CD4-positive, CD25-positive, alpha-beta regulatory T cell (primary cell): ENCODE measurements around the gene CDK6. TPM values are rescaled to one million over a fixed set of nuclear protein-coding genes. Genes with fewer than 3 reads are reported as not detected.
A peak's percentile ranks its signal among the peaks of the same experiment; 100 is the strongest.

Experiments used
- ATAC-seq, 2 donors: fragments of 150-1000 bp; cut with Tn5 transposase; one replicate each; pipeline ENCODE4 v1.10.0; 2021; ENCODE audit warnings: low read depth in 2 of 2, moderate number of reproducible peaks in 2 of 2, moderate library complexity in 1 of 2
- DNase-seq, 3 donors: peaks; one replicate each; pipeline versions ENCODE4 v3.0.0 to v3.0.0-alpha.2; 2012 to 2022; ENCODE audit warnings: mixed read lengths in 1 of 3
- H3K27ac ChIP-seq: one replicate; pipeline ENCODE4 v1.7.0; 2013; ENCODE audit warnings: mild to moderate bottlenecking, low read length; ENCODE audit not compliant: insufficient read depth, poor library complexity, severe bottlenecking
- H3K27me3 ChIP-seq: one replicate; pipeline ENCODE4 v1.7.0; 2013; ENCODE audit warnings: low read length; ENCODE audit not compliant: control insufficient read depth, insufficient read depth
- H3K36me3 ChIP-seq: one replicate; pipeline ENCODE4 v1.7.0; 2013; ENCODE audit warnings: mild to moderate bottlenecking, low read length, moderate library complexity; ENCODE audit not compliant: control insufficient read depth, insufficient read depth
- H3K4me1 ChIP-seq: 2 replicates; pipeline ENCODE4 v1.7.0; 2013; ENCODE audit warnings: mild to moderate bottlenecking, low read length; ENCODE audit not compliant: insufficient read depth, control insufficient read depth, poor library complexity, severe bottlenecking
- H3K4me3 ChIP-seq: one replicate; pipeline ENCODE4 v1.7.0; 2013; ENCODE audit warnings: low read depth, mild to moderate bottlenecking, low read length, moderate library complexity
- H3K9me3 ChIP-seq, 2 experiments: 1 replicate in 1 of 2; 2 replicates in 1 of 2; pipeline ENCODE4 v1.7.0; 2013; ENCODE audit warnings: low read length in 2 of 2, mild to moderate bottlenecking in 1 of 2, moderate library complexity in 1 of 2; ENCODE audit not compliant: control insufficient read depth in 2 of 2
- H3K27ac Mint-ChIP-seq, 3 donors: one replicate each; pipeline ENCODE4 v1.8.0; 2020 to 2022; ENCODE audit warnings: mild to moderate bottlenecking in 3 of 3, mixed read lengths in 3 of 3, moderate library complexity in 2 of 3
- H3K27me3 Mint-ChIP-seq: one replicate; pipeline ENCODE4 v1.8.0; 2022; ENCODE audit warnings: mild to moderate bottlenecking, mixed read lengths
- H3K36me3 Mint-ChIP-seq: one replicate; pipeline ENCODE4 v1.8.0; 2020; ENCODE audit warnings: mixed read lengths
- H3K4me1 Mint-ChIP-seq, 4 donors: one replicate each; pipeline ENCODE4 v1.8.0; 2020 to 2022; ENCODE audit warnings: mixed read lengths in 4 of 4, mild to moderate bottlenecking in 1 of 4
- H3K4me3 Mint-ChIP-seq, 4 donors: one replicate each; pipeline ENCODE4 v1.8.0; 2020 to 2022; ENCODE audit warnings: mild to moderate bottlenecking in 4 of 4, mixed read lengths in 4 of 4, moderate library complexity in 3 of 4
- H3K9me3 Mint-ChIP-seq, 7 donors: one replicate each; pipeline ENCODE4 v1.8.0; 2020 to 2022; ENCODE audit warnings: mixed read lengths in 7 of 7, mild to moderate bottlenecking in 3 of 7, moderate library complexity in 2 of 7
- polyA plus RNA-seq, 4 donors: library from polyadenylated mRNA; unstranded; fragments of 300-500 nt; fragmentation: Illumina TruSeq; gene quantifications; one replicate each; pipeline ENCODE4 v1.2.3, GENCODE V29; 2021
- total RNA-seq: library from RNA; stranded (reverse); gene quantifications from one replicate; pipeline ENCODE4 v1.2.3, GENCODE V29; 2022

The CDK6 gene
- total and polyA plus RNA-seq, 5 donors from 2014 or later = 5.5 to 32.6 (median 9.1) TPM

DNA sequence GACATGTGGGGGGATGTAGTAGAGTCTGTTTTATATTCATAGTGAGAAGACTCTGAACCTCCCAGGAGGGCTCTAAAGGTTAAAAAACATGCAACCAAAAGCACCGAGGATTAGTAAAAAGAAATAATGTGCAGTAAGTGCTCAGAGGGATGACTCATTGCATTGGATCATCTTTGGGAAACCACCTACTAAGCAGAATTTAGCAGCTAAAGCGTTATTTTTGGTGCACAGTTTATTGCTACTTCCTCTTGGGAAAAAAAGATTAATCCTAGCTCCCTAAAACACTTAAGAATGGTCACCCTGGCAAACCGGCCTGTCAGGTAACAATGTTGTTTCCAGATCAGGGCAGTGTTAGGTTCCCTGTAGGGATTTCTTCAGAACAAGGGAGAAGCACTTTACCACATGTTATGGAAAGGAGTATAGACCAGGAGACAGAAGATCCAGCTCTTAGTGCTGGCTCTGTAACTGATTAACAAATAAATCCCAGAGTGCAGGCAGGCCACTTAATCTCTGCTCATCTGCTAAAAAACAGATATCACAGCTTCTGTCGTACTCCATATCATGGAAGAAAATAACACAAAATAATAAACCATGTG lies 201.4 kb downstream of the CDK6 start:
- H3K36me3 Mint-ChIP-seq = no peaks in the 10 kb centered on the region
- H3K27ac Mint-ChIP-seq = no peak overlapping the region
- no peak overlapping the region for H3K4me3 Mint-ChIP-seq

DNA sequence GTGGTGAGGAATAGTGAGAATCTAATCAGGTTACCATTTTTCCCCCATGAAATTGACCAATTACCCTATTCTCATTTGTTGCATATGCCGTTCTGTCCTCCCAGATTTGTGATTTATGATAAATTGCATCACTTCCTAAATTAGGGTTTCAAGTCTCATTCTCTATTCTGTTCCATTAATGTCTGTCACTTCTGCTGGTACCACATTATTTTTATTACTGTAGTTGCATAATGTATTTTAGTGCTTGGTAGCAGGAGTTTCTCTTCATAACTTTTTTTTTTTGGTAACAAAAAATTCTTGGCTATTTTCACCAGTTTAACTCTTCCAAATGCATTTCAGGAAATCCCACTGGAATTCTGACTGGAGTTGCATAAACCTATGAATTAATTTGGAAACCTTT lies 202.2 kb downstream of the CDK6 start:
- H3K9me3 Mint-ChIP-seq = peaks cover 0 to 2% (median 0%) of the 10 kb centered on the region in 7 donors
- H3K27ac ChIP-seq = no peak overlapping the region
- H3K4me1 ChIP-seq = peaks cover 18% of the 10 kb centered on the region
- H3K4me1 Mint-ChIP-seq = peaks cover 18 to 43% (median 30%) of the 10 kb centered on the region in 4 donors
- no peaks in the 10 kb centered on the region for H3K27me3 Mint-ChIP-seq
- DNase-seq (no peak), ATAC-seq (no peak)
- no peaks in the 10 kb centered on the region for H3K27me3 ChIP-seq
- no peak overlapping the region for H3K4me3 Mint-ChIP-seq
- H3K36me3 ChIP-seq = no peaks in the 10 kb centered on the region
- H3K9me3 ChIP-seq = peaks cover 3 to 4% of the 10 kb centered on the region in 2 experiments
- no peak overlapping the region for H3K4me3 ChIP-seq
- H3K27ac Mint-ChIP-seq = peak overlapping the region in 1 of 3 donors; percentile 85
- H3K36me3 Mint-ChIP-seq = no peaks in the 10 kb centered on the region

More for the DNA sequence above, 201.4 kb downstream of the CDK6 start:
- no peak for DNase-seq
- ATAC-seq = peak; percentile 20 to 43
- H3K27me3 ChIP-seq = no peaks in the 10 kb centered on the region
- H3K4me3 ChIP-seq = no peak overlapping the region
- Mint-ChIP-seq H3K27me3 (no peaks in the 10 kb centered on the region), H3K9me3 (peaks cover 0 to 2% (median 0%) of the 10 kb centered on the region in 7 donors), H3K4me1 (peaks cover 25 to 51% (median 36%) of the 10 kb centered on the region in 4 donors)
- no peak overlapping the region for H3K27ac ChIP-seq
- peaks cover 25% of the 10 kb centered on the region for H3K4me1 ChIP-seq
- H3K36me3 ChIP-seq = no peaks in the 10 kb centered on the region
- no peaks in the 10 kb centered on the region for H3K9me3 ChIP-seq

DNA sequence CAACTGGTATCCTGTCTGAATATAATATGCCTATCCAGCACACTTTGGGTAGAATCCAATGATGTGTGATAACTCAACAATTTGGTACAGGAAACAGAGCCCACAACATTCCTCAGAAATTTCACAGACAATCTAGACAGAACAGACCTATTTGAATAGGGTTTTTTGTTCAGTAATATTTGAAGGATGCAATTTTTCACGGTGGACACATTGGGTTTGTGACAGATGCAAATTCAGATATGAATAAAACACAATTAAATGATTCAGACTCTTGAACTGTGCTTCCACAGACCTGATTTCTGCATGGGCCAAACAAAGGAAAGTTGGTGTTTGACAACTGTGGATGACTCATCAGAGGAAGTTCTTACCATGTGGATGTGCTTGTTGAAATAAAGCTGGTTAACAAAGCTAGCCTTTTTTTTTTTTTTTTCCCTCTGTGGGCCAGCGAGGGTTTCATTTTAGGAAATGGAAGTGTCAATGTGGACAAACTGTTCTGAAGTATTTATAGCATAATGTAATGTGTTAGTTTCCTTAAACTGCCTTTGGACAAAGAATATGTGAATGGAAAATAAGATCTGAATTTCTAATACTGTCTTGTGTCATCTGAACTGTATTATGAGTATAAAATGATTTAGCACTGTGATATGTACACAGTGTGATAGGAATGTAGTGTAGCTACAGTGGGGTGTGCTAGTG lies 203.0 kb downstream of the CDK6 start:
- Mint-ChIP-seq H3K27me3 (no peaks in the 10 kb centered on the region), H3K9me3 (peaks cover 0 to 2% (median 0%) of the 10 kb centered on the region in 7 donors), H3K4me1 (peaks cover 22 to 44% (median 29%) of the 10 kb centered on the region in 4 donors), H3K27ac (peak overlapping the region; percentile 32 to 93 (median 38)), H3K4me3 (no peak overlapping the region), H3K36me3 (peaks cover 6% of the 10 kb centered on the region)
- Histone ChIP-seq H3K9me3 (peaks cover 3 to 4% of the 10 kb centered on the region in 2 experiments), H3K36me3 (no peaks in the 10 kb centered on the region), H3K27ac (no peak overlapping the region), H3K27me3 (no peaks in the 10 kb centered on the region), H3K4me3 (no peak overlapping the region), H3K4me1 (peaks cover 18% of the 10 kb centered on the region)
- peak in 1 of 3 donors; percentile 47 for DNase-seq
- peak; percentile 51 to 57 for ATAC-seq

DNA sequence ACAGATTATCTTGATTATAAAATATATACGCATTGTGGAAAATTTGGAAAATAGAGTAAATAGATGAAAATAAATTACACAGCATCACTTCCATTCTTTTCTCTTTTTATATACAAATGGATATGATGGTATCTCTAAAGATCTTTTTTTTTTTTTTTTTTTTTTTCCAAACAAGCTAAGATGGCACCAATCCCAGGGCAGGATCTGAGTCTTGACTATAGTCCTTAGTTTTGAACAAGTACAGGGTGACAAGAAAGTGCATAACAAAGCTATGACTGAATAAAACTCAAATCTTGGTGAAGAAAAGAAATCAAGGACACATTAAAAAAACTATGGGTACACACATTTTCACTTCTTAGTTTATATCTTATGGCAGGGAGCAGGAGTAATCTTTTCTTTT lies 203.6 kb downstream of the CDK6 start:
- Histone ChIP-seq H3K9me3 (peaks cover 3 to 4% of the 10 kb centered on the region in 2 experiments), H3K27ac (no peak overlapping the region), H3K27me3 (no peaks in the 10 kb centered on the region), H3K4me3 (no peak overlapping the region), H3K36me3 (no peaks in the 10 kb centered on the region), H3K4me1 (peaks cover 18% of the 10 kb centered on the region)
- no peak overlapping the region for H3K4me3 Mint-ChIP-seq
- ATAC-seq = no peak
- peaks cover 0 to 2% (median 0%) of the 10 kb centered on the region in 7 donors for H3K9me3 Mint-ChIP-seq
- peak overlapping the region in 2 of 3 donors; percentile 32 to 38 for H3K27ac Mint-ChIP-seq
- no peak for DNase-seq
- H3K27me3 Mint-ChIP-seq = no peaks in the 10 kb centered on the region
- peaks cover 11% of the 10 kb centered on the region for H3K36me3 Mint-ChIP-seq
- H3K4me1 Mint-ChIP-seq = peaks cover 24 to 44% (median 29%) of the 10 kb centered on the region in 4 donors

DNA sequence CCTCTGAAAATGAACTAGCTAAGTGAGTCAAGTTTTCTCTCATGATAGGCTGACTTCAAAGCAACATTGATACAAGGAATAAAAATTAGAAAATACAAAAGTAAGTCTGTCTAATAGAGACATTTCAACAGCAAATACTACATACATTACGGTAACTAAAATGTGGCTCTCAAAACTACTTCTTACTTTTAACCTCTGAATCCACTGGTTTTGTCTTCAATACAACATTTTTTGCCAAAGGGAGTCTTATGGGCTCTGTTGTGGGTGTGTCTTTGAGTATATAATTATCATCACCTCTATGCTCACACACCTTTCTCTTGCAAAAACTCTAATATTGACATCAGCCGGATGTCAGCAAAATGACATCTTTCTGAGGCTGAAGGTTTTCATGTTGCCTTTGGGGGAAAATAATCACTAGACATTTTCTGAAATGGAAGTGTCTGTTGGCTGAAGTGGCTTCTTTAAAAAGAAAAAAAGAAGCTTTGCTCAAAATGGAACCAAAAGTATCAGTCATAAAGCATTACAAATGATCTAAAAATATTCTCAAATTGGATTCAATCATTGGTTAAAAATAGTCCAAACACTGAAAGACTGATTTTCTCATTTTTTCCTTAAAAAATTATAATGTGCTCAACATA lies 204.4 kb downstream of the CDK6 start:
- Mint-ChIP-seq H3K36me3 (peaks cover 15% of the 10 kb centered on the region), H3K27ac (peak overlapping the region; percentile 53 to 92 (median 61)), H3K4me3 (peak overlapping the region in 1 of 4 donors; percentile 10), H3K4me1 (peaks cover 24 to 44% (median 30%) of the 10 kb centered on the region in 4 donors), H3K9me3 (peaks cover 0 to 2% (median 0%) of the 10 kb centered on the region in 7 donors), H3K27me3 (no peaks in the 10 kb centered on the region)
- Histone ChIP-seq H3K4me3 (peak overlapping the region; percentile 58), H3K27me3 (no peaks in the 10 kb centered on the region), H3K9me3 (peaks cover 3 to 4% of the 10 kb centered on the region in 2 experiments), H3K36me3 (no peaks in the 10 kb centered on the region), H3K4me1 (peaks cover 18% of the 10 kb centered on the region), H3K27ac (no peak overlapping the region)
- DNase-seq (peak in 1 of 3 donors; percentile 64), ATAC-seq (no peak)

DNA sequence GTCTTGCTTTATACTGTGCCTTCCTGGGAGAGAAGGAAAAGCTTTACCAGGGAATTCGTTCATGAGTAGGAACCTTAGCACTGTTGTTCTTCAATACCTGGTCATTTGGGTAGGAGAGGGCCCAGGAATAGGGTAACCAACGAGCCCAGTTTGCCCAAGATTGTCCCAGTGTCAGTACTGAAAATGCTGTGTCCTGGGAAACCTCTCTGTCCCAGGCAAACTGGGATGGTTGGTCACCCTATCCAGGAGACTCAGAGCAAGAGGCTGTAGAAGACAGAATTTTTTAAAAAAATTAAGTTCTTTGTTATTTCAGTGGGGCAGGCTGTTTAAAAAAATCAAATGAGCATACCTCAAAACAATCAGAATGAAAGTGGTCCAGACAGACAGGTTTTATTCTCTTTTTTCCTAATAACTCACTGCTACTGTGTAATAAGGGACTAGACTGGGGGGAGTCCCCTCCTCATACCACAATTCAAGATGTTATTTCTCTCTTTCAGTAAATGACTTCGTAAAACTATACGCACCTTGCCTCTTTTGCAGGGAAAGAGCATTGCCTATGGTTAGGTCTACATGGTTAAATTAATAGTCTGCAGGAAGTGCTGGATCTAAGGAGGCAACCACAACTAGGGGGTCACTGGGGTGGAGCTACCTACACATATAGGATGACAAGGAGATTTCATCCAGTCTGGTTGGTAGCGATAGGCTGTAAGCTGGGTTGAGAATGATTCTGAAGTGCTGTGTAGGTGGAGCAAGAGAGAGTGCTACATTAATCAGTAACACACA lies 205.1 kb downstream of the CDK6 start:
- Mint-ChIP-seq H3K27ac (peak overlapping the region; percentile 53 to 92 (median 61)), H3K4me3 (peak overlapping the region in 1 of 4 donors; percentile 68), H3K9me3 (peaks cover 0 to 2% (median 0%) of the 10 kb centered on the region in 7 donors), H3K4me1 (peaks cover 24 to 48% (median 36%) of the 10 kb centered on the region in 4 donors), H3K27me3 (no peaks in the 10 kb centered on the region), H3K36me3 (peaks cover 15% of the 10 kb centered on the region)
- no peaks in the 10 kb centered on the region for H3K27me3 ChIP-seq
- no peak overlapping the region for H3K27ac ChIP-seq
- H3K9me3 ChIP-seq = peaks cover 3 to 4% of the 10 kb centered on the region in 2 experiments
- peak overlapping the region; percentile 58 for H3K4me3 ChIP-seq
- peaks cover 18% of the 10 kb centered on the region for H3K4me1 ChIP-seq
- H3K36me3 ChIP-seq = no peaks in the 10 kb centered on the region
- DNase-seq = peak in 1 of 3 donors; percentile 54
- ATAC-seq = peak; percentile 18 to 29

DNA sequence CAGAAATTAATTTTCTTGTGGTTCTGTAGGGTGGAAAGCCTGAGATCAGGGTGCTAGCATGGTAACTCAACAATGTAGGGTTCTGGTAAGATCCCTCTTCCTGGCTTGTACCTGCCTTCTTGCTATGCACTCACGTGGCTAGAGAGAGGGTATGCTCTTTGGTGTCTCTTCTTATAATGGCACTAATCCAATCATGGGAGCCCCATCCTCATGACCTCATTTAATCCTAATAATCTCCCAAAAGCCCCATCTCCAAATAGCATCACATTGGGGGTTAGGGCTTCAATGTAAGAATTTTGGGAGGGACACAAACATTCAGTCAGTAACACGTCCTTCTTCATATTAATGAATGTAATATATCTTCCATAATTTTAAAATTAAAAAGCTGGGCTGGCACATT lies 206.6 kb downstream of the CDK6 start:
- no peak for ATAC-seq
- peaks cover 25 to 50% (median 42%) of the 10 kb centered on the region in 4 donors for H3K4me1 Mint-ChIP-seq
- H3K4me1 ChIP-seq = peaks cover 18% of the 10 kb centered on the region
- no peak overlapping the region for H3K4me3 Mint-ChIP-seq
- H3K4me3 ChIP-seq = no peak overlapping the region
- peaks cover 15% of the 10 kb centered on the region for H3K36me3 Mint-ChIP-seq
- no peaks in the 10 kb centered on the region for H3K27me3 Mint-ChIP-seq
- H3K27ac ChIP-seq = no peak overlapping the region
- no peak overlapping the region for H3K27ac Mint-ChIP-seq
- H3K27me3 ChIP-seq = no peaks in the 10 kb centered on the region
- H3K9me3 Mint-ChIP-seq = peaks cover 0 to 2% (median 0%) of the 10 kb centered on the region in 7 donors
- H3K9me3 ChIP-seq = peaks cover 3 to 4% of the 10 kb centered on the region in 2 experiments
- no peaks in the 10 kb centered on the region for H3K36me3 ChIP-seq
- DNase-seq = no peak
